ENCODE data around the gene CXCR6.

CXCR6 gene

DNA sequence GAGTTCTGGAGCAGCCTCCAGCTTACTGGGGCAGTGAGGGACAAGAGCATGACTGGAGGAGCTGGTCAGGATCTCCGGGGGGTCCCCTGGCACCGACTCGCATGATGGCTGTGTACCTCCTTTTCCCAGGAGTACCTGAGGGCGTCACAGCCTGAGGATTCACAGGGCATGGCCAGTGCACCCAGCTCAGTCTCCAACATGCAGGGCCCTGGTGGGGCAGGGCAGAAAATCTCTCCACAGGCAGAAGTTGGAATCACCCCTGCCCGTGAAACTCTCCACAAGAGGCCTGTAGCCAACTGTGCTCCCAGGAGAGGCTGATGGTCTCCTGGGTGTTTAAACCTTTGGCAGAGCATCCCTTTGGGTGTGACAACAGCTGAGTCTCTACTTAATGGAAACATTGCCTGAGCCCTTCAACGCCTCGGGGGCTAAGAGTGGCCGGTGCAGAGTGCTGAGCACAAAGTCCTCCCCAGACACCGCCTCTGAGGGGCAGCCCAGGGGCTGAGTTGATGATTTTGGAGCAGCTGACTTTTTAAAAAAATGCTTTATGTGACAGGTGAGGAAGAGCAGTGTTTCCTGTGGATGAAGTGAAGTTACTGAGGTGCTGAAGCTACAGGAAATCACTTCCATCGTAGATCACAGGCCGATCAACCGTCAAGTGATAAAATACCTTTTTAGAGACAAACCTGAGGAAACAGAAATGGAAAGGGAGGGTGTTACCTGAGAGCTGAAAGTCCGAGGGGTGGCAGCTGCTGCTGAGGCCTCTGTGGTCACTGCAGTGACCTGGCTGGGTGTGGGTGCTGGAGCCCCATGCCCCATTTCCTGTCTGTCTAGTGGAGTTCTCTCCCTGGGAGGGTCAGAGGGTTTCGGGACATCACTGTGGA lies 21.9 kb upstream of the CXCR6 start:
- no peak for DNase-seq

DNA sequence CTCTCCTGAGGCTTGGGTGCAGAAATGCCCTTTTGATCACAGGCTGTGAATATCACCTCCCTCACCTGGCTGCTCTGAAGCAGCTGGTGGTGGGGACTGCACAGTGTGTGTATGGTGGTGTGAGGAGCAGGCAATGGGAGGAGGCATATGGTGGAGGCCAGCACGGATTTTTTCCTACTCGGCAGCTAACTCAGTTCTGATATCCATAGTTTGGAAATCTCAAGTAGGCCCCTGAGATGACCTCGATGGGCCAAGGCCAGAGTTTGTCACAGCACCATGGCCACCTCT lies 21.3 kb upstream of the CXCR6 start:
- DNase-seq, result no peak

- DNase-seq, result no peak
These were observed 20.2 kb upstream of the CXCR6 start for GRCh38 chr3:45922950-45923590.

DNA sequence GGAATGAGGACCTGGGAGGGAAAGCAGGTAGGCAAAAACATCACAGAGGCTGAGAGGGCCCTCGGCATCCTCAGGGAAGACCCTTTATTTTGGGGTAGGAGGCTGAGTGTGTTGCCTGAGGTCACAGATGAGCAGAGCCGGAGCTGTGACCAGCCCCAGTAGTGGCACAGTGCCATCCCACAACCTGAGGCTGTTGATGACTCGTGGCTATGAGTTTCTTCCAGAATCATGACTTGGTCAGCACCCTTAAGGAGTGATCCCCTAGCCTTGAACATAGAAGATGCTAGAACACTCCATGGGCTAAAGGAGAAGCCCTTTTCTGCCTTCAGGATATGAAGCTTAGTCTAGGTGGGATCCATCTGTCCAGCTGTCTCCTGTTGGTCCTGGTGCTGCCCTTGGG lies 19.5 kb upstream of the CXCR6 start:
- no peak for DNase-seq

DNA sequence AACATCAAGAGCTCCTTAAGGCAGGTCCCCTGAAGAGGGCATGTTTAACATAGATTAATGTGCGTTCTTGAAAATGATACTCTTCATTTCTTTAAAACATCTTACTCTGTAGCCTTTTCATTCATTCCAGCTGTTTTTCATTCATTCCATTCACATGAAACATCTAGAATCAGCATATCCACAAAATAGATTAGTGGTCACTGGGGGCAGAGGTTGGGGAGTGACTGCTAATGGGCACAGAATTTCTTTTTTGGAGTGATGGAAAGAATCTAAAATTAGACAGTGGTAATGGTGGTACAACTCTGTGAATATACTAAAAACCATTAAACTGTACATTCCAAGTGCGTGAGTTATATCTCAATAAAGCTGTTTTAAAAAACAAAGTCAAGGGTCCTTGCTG lies 15.4 kb upstream of the CXCR6 start:
- no peak for DNase-seq

GRCh38 chr3:45929042-45929679 lies 14.1 kb upstream of the CXCR6 start:
- DNase-seq, result peak in 19 of 56 donors; percentile 3 to 45 (median 18)

- no peak for DNase-seq
These were observed 11.8 kb upstream of the CXCR6 start for GRCh38 chr3:45931496-45931895.

- no peak for DNase-seq
These were observed 11.2 kb upstream of the CXCR6 start for GRCh38 chr3:45932112-45932511.

DNA sequence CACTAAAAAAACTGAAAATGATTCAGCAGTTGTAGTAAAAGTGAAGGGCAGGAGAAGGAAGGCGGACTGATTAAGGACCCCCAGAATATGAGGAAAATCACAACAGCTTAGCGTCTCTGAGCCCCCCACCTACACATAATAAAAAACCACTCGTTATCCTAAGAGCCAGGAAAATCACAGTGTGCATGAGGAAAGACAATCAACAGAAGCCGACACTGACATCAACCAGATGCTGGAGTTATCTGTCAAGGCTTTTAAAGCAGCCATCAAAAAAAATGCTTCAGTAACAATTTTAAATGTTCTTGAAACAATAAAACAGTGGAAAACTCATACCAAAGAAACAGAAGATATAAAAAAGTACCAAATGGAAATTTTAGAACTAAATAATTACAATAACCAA lies 9.7 kb upstream of the CXCR6 start:
- no peak for DNase-seq

DNA sequence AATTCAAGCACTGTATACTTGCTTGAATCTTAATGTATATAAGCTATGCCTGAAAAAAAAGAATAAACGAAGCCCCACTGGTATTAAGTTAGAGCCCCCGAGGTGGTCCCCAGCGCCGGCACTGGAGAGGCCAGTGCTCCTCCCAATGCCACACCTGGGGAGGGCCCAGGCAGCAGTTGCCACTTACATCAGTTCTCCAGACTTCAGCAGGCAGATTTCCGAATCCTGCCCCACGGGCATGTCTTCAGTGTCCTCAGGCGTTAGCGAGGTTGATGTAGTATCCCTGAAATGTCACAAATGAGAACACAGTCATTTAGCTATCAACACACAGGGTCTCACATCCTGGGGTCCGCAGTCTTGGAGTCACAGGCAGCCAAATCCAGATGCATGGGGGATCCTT lies 7.0 kb upstream of the CXCR6 start:
- DNase-seq, result no peak

DNA sequence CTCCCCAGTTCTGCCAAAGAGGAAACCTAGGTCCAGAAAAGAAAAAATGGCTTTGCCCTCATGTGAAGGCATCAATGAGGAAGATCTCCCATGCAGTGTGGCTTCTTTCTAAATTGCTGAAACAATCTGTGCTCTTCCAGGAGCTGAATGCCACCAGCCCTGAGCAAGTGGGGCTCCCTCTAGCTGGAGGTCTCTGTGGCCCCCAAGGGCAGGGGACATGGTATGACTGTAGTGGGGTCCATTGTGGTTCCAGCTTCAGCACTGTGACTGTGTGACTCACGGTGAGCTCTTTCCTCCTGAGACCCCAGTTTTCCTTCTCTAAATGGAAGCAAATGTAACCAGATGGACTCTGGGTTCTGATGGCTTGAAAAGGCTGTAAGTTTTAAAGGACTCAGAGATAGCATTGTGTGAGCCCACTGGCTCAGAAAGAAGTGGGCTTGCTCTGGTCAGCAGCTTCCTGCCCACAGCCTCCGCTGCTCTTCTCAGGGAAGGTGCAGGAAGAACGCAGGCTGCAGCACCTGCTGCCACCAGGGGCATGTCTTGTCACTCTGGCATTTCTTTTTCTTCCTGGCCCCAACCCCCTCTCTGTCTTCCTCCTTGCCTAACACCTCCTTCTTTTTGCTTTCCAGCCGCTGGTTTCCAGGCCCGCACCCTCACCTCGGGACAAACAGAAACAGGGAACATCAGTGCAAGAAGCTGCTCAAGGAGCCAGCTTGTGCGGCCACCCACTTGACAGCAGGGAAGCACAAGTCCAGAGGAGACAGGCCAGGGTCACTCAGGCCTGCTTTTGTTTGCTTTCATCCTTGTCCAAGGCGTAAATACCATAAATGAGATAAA lies 5.8 kb upstream of the CXCR6 start:
- no peak for DNase-seq

- DNase-seq, result no peak
These were observed 5.2 kb upstream of the CXCR6 start for GRCh38 chr3:45938043-45938435.

GRCh38 chr3:45938864-45939263 lies 4.4 kb upstream of the CXCR6 start:
- peak in 53 of 56 donors; percentile 25 to 94 (median 68) for DNase-seq

GRCh38 chr3:45939341-45939771 lies 3.9 kb upstream of the CXCR6 start:
- peak in 8 of 56 donors; percentile 2 to 36 (median 19) for DNase-seq

GRCh38 chr3:45940004-45940780 lies 3.1 kb upstream of the CXCR6 start:
- no peak for DNase-seq

- no peak for DNase-seq
These were observed 2.4 kb upstream of the CXCR6 start for GRCh38 chr3:45940781-45941365.

- no peak for DNase-seq
These were observed 1.0 kb upstream of the CXCR6 start for GRCh38 chr3:45942051-45942825.

- no peak for DNase-seq
These were observed 1.8 kb downstream of the CXCR6 start for GRCh38 chr3:45944830-45945620.

GRCh38 chr3:45946307-45946706 lies 3.0 kb downstream of the CXCR6 start:
- no peak for DNase-seq

Data from amygdala (tissue), 56 donors.